Measurements from ENCODE around the gene GALK1. TPM values are rescaled to one million over a fixed set of nuclear protein-coding genes. Genes with fewer than 3 reads are reported as not detected.
A peak's percentile ranks its signal among the peaks of the same experiment; 100 is the strongest.

Gene GALK1
- total and polyA plus RNA-seq, 9 of the 15 experiments (the other 6 are each of a cell fraction or from before 2014, with no cell fraction given): 0.45 to 51.6 (median 17.4) TPM

GRCh38 chr17:75783803-75784472 is 18.9 kb upstream of the GALK1 start (continued):
- TF ChIP-seq TAL1 (IDR thresholded peaks at IDR 0.05) (no peak), ZFX (CRISPR knock-in tag; IDR thresholded peaks at IDR 0.05) (peak; percentile 41; the same call in 1 of the 2 replicates), ZZZ3 (IDR thresholded peaks at IDR 0.05) (no peak), E2F8 (IDR thresholded peaks at IDR 0.05; ENCODE audit: low read depth, partially characterized antibody) (no peak), ZNF3 (CRISPR knock-in tag; IDR thresholded peaks at IDR 0.05) (no peak), ZNF165 (CRISPR knock-in tag; IDR thresholded peaks at IDR 0.05; ENCODE audit: borderline replicate concordance) (0 out of 2 replicates have a peak, but pooled peaks have one; percentile 7), HMGXB4 (CRISPR knock-in tag; IDR thresholded peaks at IDR 0.05) (no peak; the same call in 1 of the 2 replicates), NFRKB (IDR thresholded peaks at IDR 0.05; ENCODE audit: low read depth) (peak; percentile 84), RBM14 (IDR thresholded peaks at IDR 0.05; ENCODE audit: borderline replicate concordance, insufficient read depth, low read depth, low read length) (no peak), ZFP36 (IDR thresholded peaks at IDR 0.05; ENCODE audit: low read depth, low read length, partially characterized antibody) (no peak), ZNF280B (CRISPR knock-in tag; IDR thresholded peaks at IDR 0.05) (no peak), ATF2 (CRISPR knock-in tag; IDR thresholded peaks at IDR 0.05) (no peak), BRD9 (IDR thresholded peaks at IDR 0.05; ENCODE audit: low read depth, partially characterized antibody) (peak; percentile 83), KDM2B (CRISPR knock-in tag; IDR thresholded peaks at IDR 0.05) (no peak), TGIF2 (CRISPR knock-in tag; IDR thresholded peaks at IDR 0.05) (no peak), ZNF175 (CRISPR knock-in tag; IDR thresholded peaks at IDR 0.05; ENCODE audit: low read depth) (no peak)

All from K562 (cell line).